Fibroblast of lung (primary cell): Measurements from ENCODE around the gene IFITM5.

ENCODE experiments used
- CTCF ChIP-seq, 2 donors: IDR thresholded peaks in 1 of 2; conservative IDR thresholded peaks in 1 of 2; 1 replicate in 1 of 2; 2 replicates in 1 of 2; pipeline ENCODE4 v1.5.1; 2011 to 2012; ENCODE audit warnings: low read length in 2 of 2, control low read depth in 1 of 2, inconsistent platforms in 1 of 2, low read depth in 1 of 2, mild to moderate bottlenecking in 1 of 2
- EZH2 ChIP-seq: IDR thresholded peaks from 2 replicates; pipeline ENCODE4 v1.5.1; 2012; ENCODE audit warnings: low read length, control low read depth, mild to moderate bottlenecking; ENCODE audit errors: missing control alignments

- TF ChIP-seq CTCF (conservative IDR thresholded peaks at IDR 0.05 in 1 of 2, IDR thresholded peaks at IDR 0.05 in 1 of 2; ENCODE audit: low read depth in 1 of 2, low read length in 2 of 2) (no peak), EZH2 (no peak)
These were observed 31.5 kb upstream of the IFITM5 start for GRCh38 chr11:330694-331357.
